ENCODE measurements around the gene MDFIC.

MDFIC gene

GRCh38 chr7:115044224-115044623 is 122.3 kb downstream of the MDFIC start:
- DNase-seq, result no peak

- DNase-seq, result no peak
Measured at GRCh38 chr7:115047958-115048720, 126.2 kb downstream of the MDFIC start.

- DNase-seq, result no peak
Measured at GRCh38 chr7:115052706-115053105, 130.8 kb downstream of the MDFIC start.

GRCh38 chr7:115054478-115055065 is 132.7 kb downstream of the MDFIC start:
- DNase-seq, result no peak

- DNase-seq, result no peak
Measured at GRCh38 chr7:115056019-115056418, 134.1 kb downstream of the MDFIC start.

GRCh38 chr7:115058726-115059125 is 136.8 kb downstream of the MDFIC start:
- DNase-seq, result no peak

GRCh38 chr7:115059321-115059720 is 137.4 kb downstream of the MDFIC start:
- DNase-seq, result no peak

GRCh38 chr7:115060095-115060870 is 138.4 kb downstream of the MDFIC start:
- DNase-seq, result no peak

GRCh38 chr7:115066050-115066449 is 144.2 kb downstream of the MDFIC start:
- DNase-seq, result no peak

- DNase-seq, result no peak
Measured at GRCh38 chr7:115066634-115067033, 144.7 kb downstream of the MDFIC start.

GRCh38 chr7:115068220-115068619 is 146.3 kb downstream of the MDFIC start:
- DNase-seq, result no peak

All from NCI-H2081 (cell line).